HCT116 (cell line): ENCODE measurements around the gene WNK4.

ENCODE experiments used
- CBX3 ChIP-seq: IDR thresholded peaks from 2 replicates; pipeline ENCODE4 v1.6.1; 2012; ENCODE audit warnings: low read depth
- CTCF ChIP-seq, 3 experiments: fragments of 200-600 bp in 1 of 3; sonication (generic) in 1 of 3; IDR thresholded peaks in 2 of 3; conservative IDR thresholded peaks in 1 of 3; 2 replicates each; pipeline ENCODE4 v1.5.1; 2012 to 2017; ENCODE audit warnings: low read depth in 2 of 3, low read length in 2 of 3, antibody characterized with exemption in 1 of 3, borderline replicate concordance in 1 of 3, control low read depth in 1 of 3, mild to moderate bottlenecking in 1 of 3, mixed read lengths in 1 of 3, mixed run types in 1 of 3, moderate library complexity in 1 of 3; ENCODE audit not compliant: insufficient read depth in 1 of 3
- EZH2 ChIP-seq: fragments of 200-600 bp; sonication (generic); IDR thresholded peaks from 2 replicates; pipeline ENCODE4 v1.6.1; 2017; ENCODE audit warnings: antibody characterized with exemption, mixed run types
- EZH2phosphoT487 ChIP-seq: fragments of 200-600 bp; IDR thresholded peaks from 2 replicates; pipeline ENCODE4 v1.6.1; 2018; ENCODE audit warnings: antibody characterized with exemption, borderline replicate concordance
- FOSL1 ChIP-seq: IDR thresholded peaks from 2 replicates; pipeline ENCODE4 v1.6.1; 2012; ENCODE audit warnings: low read depth
- JUND ChIP-seq: IDR thresholded peaks from 2 replicates; pipeline ENCODE4 v1.6.1; 2012
- POLR2A ChIP-seq: IDR thresholded peaks from 2 replicates; pipeline ENCODE4 v1.7.0; 2011; ENCODE audit warnings: borderline replicate concordance; ENCODE audit not compliant: insufficient read depth, insufficient read length; ENCODE audit errors: extremely low read depth
- POLR2AphosphoS5 ChIP-seq: IDR thresholded peaks from 2 replicates; pipeline ENCODE4 v1.6.1; 2011; ENCODE audit warnings: mild to moderate bottlenecking, low read depth, low read length, moderate library complexity
- RAD21 ChIP-seq: IDR thresholded peaks from 2 replicates; pipeline ENCODE4 v1.6.1; 2012; ENCODE audit warnings: low read depth, mild to moderate bottlenecking
- REST ChIP-seq: IDR thresholded peaks from 2 replicates; pipeline ENCODE4 v1.6.1; 2012; ENCODE audit warnings: low read depth
- SRF ChIP-seq: IDR thresholded peaks from 2 replicates; pipeline ENCODE4 v1.6.1; 2012; ENCODE audit warnings: low read depth
- YY1 ChIP-seq: IDR thresholded peaks from 2 replicates; pipeline ENCODE4 v1.6.1; 2011; ENCODE audit warnings: low read length, low read depth, moderate library complexity, mild to moderate bottlenecking; ENCODE audit not compliant: insufficient replicate concordance; ENCODE audit errors: extremely low read depth
- ZBTB33 ChIP-seq: IDR thresholded peaks from 2 replicates; pipeline ENCODE4 v1.6.1; 2011; ENCODE audit warnings: mild to moderate bottlenecking, low read length, moderate library complexity; ENCODE audit not compliant: insufficient replicate concordance; ENCODE audit errors: extremely low read depth

- TF ChIP-seq RAD21 (no peak), CTCF (IDR thresholded peaks at IDR 0.05 in 2 of 3, conservative IDR thresholded peaks at IDR 0.05 in 1 of 3; ENCODE audit: borderline replicate concordance in 1 of 3, insufficient read depth in 1 of 3, low read depth in 2 of 3, low read length in 2 of 3) (no peak), POLR2A (no peak), JUND (no peak), POLR2AphosphoS5 (no peak), EZH2 (no peak), FOSL1 (no peak), ZBTB33 (no peak), YY1 (no peak), EZH2phosphoT487 (no peak), REST (no peak), CBX3 (no peak), SRF (no peak)
These were observed 11.5 kb downstream of the WNK4 start for GRCh38 chr17:42791948-42792347.
